GM10847 (cell line): Measurements from ENCODE around the gene CCL5.

Experiments
- POLR2A ChIP-seq: IDR thresholded peaks from 2 replicates; pipeline ENCODE4 v1.6.1; 2011; ENCODE audit not compliant: insufficient read length; ENCODE audit errors: extremely low read depth

Gene CCL5

DNA sequence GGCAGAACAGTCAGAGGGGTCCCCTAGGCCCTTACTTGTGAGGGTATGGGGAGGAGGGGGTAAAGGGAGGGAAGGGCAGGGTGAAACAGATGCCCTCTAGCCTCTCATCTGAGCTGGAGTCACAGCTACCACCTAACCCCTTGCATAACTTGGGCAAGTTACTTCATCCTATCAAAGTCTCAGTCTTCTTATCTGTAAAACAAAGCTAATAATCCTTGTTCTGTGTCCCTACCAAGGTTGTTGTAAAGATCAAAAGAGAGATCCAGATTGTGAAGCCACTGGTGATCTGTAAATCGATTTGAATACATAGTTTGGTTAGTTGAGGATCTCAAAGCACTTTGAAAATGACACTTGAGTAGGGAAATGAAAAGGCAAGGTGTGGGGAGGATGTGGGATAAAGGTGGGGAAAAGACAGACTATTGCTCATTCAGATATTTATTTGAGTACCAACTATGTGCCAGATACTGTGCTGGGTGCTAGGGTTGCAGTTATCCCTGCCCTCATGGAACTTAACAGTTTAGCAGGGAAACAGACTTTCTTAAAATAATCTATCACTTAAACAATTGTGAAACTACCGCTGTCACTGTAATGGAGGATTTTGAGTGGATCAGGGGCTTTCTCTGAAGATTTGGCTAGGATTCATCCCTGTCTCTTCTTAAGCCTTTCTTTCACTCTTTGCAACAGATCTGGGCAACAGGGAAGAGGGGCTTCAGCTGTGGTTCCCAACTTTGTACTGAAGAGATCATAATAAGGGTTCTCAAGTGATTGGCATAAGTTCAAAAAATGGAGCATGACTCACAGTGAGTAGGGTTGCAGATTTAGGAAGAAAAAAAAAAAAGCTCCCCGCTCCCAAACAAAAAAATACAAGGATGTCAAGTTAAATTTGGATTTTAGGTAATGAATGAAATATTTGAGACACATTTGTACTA is 14.5 kb downstream of the CCL5 start:
- TF ChIP-seq POLR2A, result no peak

DNA sequence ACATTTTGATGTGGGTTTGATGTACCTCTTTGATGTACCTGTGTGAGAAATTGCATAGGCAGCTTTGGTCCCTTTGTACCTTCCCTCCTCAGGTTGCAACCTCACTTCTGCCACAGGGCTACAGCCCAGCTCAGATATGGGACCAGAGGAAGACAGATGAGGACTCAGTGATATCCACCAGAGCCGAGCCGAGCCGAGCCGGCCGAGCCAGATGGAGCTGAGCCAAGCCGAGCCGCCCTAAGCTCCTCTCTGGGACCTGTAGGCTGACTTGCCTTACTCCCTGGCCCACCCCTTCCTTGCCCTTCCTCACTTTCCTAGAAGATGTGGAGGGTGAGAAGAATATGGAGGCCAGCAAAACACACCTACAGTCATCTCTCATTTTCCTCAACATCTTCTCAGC is 15.3 kb downstream of the CCL5 start:
- TF ChIP-seq POLR2A, result no peak

DNA sequence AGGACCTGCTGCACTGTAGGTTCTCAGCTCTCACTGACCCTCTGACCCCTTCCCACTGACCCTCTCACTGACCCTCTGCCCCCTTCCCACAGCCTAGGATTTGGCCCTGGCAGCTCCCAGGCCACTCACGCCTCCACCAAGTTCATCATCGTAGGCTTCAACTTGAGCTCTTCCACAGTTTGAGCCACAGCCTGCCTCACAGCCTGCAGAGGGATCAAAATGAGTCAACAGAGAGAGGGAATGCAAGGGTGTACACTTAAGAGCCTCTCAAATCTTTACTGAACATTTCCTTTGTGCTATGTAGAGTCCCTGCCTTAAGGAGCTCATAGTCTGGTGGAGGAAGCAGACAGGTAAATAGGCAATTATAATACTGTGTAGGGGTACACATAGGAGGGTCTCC is 23.6 kb downstream of the CCL5 start:
- TF ChIP-seq POLR2A, result no peak

DNA sequence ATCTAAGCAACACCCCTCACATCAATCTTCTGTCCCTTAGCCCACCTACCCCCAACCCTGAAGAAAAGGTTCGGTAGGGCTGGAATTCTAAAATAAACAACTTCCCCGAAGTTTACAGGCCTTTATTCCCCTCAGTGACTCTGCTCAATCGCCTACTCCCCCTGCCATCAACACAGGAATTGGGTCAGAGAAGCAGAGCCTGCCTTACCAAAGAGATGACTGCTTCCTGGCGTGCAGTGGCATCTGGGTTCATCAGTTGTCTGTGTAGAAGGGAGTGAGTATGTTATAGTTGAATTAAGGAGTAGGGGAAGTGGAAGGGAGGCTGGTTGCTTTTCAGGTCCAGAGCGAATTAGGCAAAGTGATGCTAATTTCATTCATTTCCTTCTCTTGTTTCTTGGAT is 24.2 kb downstream of the CCL5 start:
- TF ChIP-seq POLR2A, result no peak

DNA sequence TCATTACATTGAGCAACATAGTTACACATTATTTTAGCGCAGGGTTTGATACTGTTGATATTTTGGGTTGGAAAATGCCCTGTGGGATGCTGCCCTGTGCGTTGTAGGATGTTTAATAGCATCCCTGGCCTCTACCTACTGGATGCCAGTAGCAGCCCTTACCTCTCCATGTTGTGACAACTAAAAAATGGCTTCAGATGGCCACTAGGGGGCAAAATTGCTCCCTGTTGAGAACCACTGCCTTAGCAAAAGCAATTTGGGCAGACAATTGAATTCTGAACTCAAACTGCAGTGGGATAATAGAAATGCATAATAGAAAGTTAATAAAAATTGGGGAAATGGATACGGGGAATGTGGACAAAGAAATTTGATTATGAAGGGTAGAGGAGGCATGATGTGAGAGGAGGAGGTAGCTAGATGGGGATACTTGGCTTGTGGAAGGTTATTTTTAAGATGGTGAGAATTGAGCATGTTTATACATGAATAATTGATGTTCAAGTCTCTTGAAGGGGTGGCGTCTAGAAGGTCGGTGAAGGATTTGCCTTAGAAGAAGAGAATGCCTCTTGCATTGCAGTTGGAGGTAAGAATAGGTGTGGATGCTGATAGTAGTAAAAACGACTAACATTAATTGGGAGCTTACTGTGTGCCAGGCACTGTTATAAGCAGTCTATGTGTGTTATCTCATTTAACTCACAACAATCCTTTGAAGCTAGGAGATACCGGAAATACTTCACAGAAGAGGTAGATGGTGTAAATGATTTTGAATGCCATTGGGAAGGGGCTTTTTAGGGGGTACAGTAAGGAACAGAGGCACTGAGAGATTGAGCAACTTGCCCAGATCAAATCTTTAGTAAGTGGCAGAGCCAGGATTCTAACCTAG is 30.5 kb downstream of the CCL5 start:
- no peak for TF ChIP-seq POLR2A

DNA sequence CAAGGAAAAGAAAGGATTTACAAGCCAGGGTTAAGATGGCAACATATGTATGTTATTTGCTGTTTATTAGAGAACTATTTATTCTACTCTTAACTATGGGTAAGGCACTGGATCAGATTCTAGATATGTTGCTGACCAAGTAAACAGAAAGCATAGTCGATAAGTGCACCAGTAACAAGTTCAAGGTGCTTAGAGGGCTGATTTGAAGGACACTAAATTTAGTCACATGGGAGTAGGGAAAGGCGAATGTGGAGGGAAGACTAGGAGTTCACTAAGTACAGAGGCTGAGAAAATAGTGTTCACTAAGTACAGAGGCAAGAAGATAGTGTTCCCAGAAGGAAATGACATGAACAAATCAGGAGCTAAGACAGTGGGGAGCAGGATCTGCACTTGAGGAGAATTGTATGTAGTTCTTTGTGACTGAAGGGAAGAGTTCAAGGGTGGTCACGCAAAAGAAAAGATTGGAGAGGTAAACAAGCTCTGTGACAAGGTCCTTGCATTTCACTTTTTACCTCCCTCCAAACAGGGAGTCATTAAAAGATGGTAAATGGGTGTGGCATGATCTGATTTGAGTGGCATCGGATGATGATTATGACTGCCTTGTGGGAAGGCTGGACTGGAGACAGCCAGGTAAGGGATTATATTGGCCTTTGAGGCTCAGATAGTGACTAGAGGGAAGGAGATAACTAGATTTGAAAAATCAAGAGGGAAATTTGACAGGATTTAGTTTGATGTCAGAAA is 32.4 kb downstream of the CCL5 start:
- TF ChIP-seq POLR2A, result no peak

DNA sequence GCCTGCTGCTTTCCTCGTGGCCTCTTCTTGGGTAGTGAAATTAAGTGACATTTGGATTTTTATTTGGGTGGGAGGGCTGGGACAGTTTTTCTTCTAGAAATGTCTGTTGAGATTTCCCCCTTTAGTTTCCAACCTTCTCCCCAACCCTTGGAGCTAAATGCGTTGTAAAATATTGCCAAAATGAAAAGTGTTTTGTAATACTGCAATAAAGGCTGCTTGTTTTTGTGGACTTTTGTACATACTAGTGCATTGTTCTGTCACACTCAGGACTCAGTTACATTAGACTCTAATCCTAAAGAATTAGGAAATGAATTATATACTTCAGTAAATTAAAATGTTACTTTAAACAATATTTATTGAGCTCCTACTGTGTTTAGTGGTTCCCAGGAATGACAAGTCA is 33.2 kb downstream of the CCL5 start:
- no peak for TF ChIP-seq POLR2A

DNA sequence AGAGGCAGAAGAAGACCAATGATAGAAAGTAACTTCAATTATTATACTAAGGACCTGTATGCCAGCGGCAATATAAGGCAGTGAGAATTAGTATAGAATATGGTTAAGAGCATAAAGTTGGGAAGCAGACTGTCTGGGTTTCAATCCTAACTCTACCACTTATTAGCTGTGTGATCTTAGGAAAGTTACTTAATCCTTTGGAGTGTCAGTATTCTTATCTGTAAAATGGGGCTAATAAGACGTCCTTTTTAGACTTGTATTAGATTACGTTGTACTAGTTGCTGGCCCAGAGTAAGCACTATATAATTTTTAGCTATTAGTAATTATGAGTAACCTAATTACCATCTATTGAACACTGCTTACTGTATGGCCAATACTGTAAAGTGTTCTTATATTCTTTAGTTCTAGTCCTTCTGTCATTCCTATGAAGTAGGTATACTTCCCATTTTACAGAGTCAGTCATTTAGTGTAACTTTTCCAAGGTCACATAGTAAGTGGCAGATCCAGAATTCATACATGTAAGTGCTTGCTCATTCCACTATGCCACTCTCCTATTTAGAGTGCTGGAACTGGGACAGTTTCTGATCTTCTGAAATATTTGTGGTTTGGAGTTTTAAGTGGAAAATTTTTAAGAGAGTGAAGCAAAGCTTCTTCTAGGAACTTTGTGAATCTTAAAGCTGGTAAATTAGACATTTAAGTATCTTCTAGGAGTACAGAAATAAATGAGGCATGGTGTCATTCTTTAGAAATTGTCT is 33.9 kb downstream of the CCL5 start:
- no peak for TF ChIP-seq POLR2A

DNA sequence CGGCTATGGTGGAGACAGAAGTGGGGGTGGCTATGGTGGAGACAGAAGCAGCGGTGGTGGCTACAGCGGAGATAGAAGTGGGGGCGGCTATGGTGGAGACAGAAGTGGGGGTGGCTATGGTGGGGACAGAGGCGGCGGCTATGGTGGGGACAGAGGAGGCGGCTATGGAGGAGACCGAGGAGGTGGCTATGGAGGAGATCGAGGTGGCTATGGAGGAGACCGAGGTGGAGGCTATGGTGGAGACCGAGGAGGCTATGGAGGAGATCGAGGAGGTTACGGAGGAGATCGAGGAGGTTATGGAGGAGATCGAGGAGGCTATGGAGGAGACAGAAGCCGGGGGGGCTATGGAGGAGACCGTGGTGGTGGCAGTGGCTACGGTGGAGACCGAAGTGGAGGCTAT is 35.6 kb downstream of the CCL5 start:
- TF ChIP-seq POLR2A, result no peak

DNA sequence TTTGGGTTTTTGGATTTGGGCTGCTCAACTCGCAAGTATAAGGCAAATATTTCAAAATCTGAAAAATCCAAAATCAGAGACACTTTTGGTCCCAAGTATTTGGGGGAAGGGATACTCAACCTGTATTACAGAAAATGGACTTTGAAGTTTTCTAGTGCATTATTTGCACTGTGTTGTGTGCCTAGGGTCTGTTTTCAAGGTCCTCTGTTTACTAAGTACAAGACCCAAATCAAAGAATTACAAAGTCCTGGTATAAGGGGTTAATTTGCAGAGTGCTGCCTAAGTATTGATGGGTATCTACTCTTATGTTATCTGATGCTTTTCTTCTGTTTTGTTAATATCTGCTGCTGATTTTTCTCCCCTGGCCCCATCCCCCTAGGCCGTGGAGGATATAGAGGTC is 36.5 kb downstream of the CCL5 start:
- TF ChIP-seq POLR2A, result no peak

DNA sequence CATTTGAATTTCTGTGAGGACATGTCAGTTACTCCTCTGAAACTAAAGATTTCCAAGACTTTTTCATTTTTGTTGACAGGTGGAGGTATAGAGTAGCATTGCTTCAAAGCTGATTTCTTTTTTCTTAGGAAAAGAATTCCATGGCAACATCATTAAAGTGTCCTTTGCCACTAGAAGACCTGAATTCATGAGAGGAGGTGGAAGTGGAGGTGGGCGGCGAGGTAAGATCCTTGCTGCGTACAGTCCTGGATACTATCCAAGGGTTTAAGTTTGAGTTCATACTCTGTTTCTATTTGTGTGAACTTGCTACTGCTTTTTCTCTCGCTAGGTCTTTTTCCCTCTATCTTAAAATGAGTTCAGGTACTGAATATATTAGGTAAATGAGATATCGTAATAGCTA is 37.9 kb downstream of the CCL5 start:
- TF ChIP-seq POLR2A, result no peak

DNA sequence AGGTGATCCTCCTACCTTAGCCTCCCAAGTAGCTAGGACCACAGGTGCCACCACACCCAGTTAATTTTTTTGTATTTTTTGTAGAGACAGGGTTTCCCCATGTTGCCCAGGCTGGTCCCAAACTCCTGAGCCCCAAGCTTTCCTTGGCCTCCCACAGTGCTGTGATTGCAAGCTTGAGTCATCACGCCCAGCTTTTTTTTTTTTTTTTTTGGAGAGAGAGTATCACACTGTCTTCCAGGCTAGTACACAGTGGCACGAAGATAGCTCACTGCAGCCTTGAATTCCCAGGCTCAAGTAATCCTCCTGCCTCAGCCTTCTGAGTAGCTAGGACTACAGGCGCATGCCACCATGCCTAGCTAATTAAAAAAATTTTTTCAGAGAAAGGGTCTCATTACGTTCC is 38.7 kb downstream of the CCL5 start:
- no peak for TF ChIP-seq POLR2A

DNA sequence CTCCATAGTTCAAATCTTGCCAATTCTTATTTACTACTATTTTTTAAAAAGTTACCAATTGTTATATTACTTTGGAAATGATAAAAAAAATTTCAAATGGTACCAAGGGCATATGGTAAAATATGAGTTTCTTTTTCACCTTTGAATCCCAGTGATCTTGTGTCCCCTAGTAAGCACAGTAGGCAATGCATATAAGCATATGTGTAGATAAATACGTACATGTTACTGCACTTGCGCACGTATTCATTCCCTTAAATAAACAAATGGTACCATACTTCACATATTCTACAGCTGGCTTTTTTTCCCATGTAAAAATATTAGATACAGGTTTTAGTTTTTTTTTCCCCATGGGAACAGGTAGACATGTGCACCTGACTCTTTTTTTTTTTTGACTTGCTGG is 39.1 kb downstream of the CCL5 start:
- TF ChIP-seq POLR2A, result no peak

DNA sequence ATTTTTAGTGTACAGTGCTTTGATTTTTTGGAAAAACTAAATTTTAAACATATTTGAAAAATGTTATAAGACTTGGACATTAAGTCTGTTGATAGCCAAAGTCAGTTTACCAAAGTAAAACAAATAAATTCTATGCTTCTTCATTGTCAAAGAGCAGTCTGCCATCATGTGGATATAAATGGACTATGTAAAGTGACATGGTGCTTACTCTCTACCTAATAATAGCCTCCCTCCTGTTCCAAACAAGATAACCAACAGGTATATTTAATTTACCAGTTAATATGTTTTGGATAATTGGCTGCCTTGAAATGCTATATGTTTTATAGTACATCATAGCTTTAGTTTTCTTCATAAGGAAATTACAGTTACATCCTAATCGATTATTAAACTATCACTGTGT is 55.0 kb downstream of the CCL5 start:
- no peak for TF ChIP-seq POLR2A
